Measurements from ENCODE around the gene TRAK2. TPM values are rescaled to one million over a fixed set of nuclear protein-coding genes. Genes with fewer than 3 reads are reported as not detected.

Gene TRAK2
- total and polyA plus RNA-seq, 2 donors (not counting 1 experiment from before 2014, with no cell fraction given), result 73.2 to 81.1 TPM

GRCh38 chr2:201465524-201465971 is 14.3 kb upstream of the TRAK2 start:
- Histone ChIP-seq H3K36me3 (ENCODE audit: control insufficient read depth, insufficient read depth, low read length) (no peaks in the 10 kb centered on the region), H3K4me3 (replicated peaks in 1 of 4; ENCODE audit: control extremely low read depth in 1 of 4, insufficient read depth in 1 of 4, low read depth in 3 of 4, low read length in 4 of 4) (no peak overlapping the region), H3K79me2 (ENCODE audit: control insufficient read depth, insufficient read depth, low read length) (no peaks in the 10 kb centered on the region), H3K9ac (ENCODE audit: insufficient read depth, low read length) (no peak overlapping the region), H4K20me1 (ENCODE audit: control insufficient read depth, extremely low read depth, insufficient read depth, low read length) (no peaks in the 10 kb centered on the region), H2AFZ (ENCODE audit: low read length) (no peak overlapping the region), H3K4me2 (ENCODE audit: extremely low read depth, insufficient read depth, low read length) (no peak overlapping the region), H3K9me3 (ENCODE audit: control insufficient read depth, insufficient read depth, low read depth, low read length) (no peaks in the 10 kb centered on the region), H3K4me1 (ENCODE audit: control insufficient read depth, extremely low read depth, insufficient read depth, low read length) (peaks cover 17% of the 10 kb centered on the region), H3K27ac (ENCODE audit: insufficient read depth, low read length) (peak overlapping the region; percentile 62), H3K27me3 (ENCODE audit: control insufficient read depth, insufficient read depth, low read length) (no peaks in the 10 kb centered on the region)
- DNase-seq (ENCODE audit: low read depth in 2 of 2), result peak in 1 of 2 donors; percentile 15
- TF ChIP-seq CTCF (conservative IDR thresholded peaks at IDR 0.05 in 1 of 2, IDR thresholded peaks at IDR 0.05 in 1 of 2; ENCODE audit: low read depth in 1 of 2, low read length in 2 of 2) (no peak), EZH2 (IDR thresholded peaks at IDR 0.05; ENCODE audit: low read length, missing control alignments) (no peak)

GRCh38 chr2:201464547-201464946 is 13.3 kb upstream of the TRAK2 start:
- H3K4me3 ChIP-seq (replicated peaks in 1 of 4; ENCODE audit: control extremely low read depth in 1 of 4, insufficient read depth in 1 of 4, low read depth in 3 of 4, low read length in 4 of 4), result no peak overlapping the region

GRCh38 chr2:201460532-201460931 is 9.3 kb upstream of the TRAK2 start:
- no peak for TF ChIP-seq CTCF (conservative IDR thresholded peaks at IDR 0.05 in 1 of 2, IDR thresholded peaks at IDR 0.05 in 1 of 2; ENCODE audit: low read depth in 1 of 2, low read length in 2 of 2)
- no peak for TF ChIP-seq EZH2 (IDR thresholded peaks at IDR 0.05; ENCODE audit: low read length, missing control alignments)
- peaks cover 2% of the 10 kb centered on the region for H3K36me3 ChIP-seq (ENCODE audit: control insufficient read depth, insufficient read depth, low read length)
- H4K20me1 ChIP-seq (ENCODE audit: control insufficient read depth, extremely low read depth, insufficient read depth, low read length), result no peaks in the 10 kb centered on the region

More at GRCh38 chr2:201464547-201464946, 13.3 kb upstream of the TRAK2 start:
- Histone ChIP-seq H3K27ac (ENCODE audit: insufficient read depth, low read length) (no peak overlapping the region), H4K20me1 (ENCODE audit: control insufficient read depth, extremely low read depth, insufficient read depth, low read length) (no peaks in the 10 kb centered on the region), H3K27me3 (ENCODE audit: control insufficient read depth, insufficient read depth, low read length) (no peaks in the 10 kb centered on the region), H3K4me1 (ENCODE audit: control insufficient read depth, extremely low read depth, insufficient read depth, low read length) (peaks cover 17% of the 10 kb centered on the region), H3K9ac (ENCODE audit: insufficient read depth, low read length) (no peak overlapping the region), H3K36me3 (ENCODE audit: control insufficient read depth, insufficient read depth, low read length) (no peaks in the 10 kb centered on the region), H3K9me3 (ENCODE audit: control insufficient read depth, insufficient read depth, low read depth, low read length) (no peaks in the 10 kb centered on the region), H2AFZ (ENCODE audit: low read length) (no peak overlapping the region), H3K4me2 (ENCODE audit: extremely low read depth, insufficient read depth, low read length) (no peak overlapping the region), H3K79me2 (ENCODE audit: control insufficient read depth, insufficient read depth, low read length) (no peaks in the 10 kb centered on the region)
- TF ChIP-seq CTCF (conservative IDR thresholded peaks at IDR 0.05 in 1 of 2, IDR thresholded peaks at IDR 0.05 in 1 of 2; ENCODE audit: low read depth in 1 of 2, low read length in 2 of 2), result no peak
- TF ChIP-seq EZH2 (IDR thresholded peaks at IDR 0.05; ENCODE audit: low read length, missing control alignments), result no peak
- no peak for DNase-seq (ENCODE audit: low read depth in 2 of 2)

More at GRCh38 chr2:201460532-201460931, 9.3 kb upstream of the TRAK2 start:
- H3K79me2 ChIP-seq (ENCODE audit: control insufficient read depth, insufficient read depth, low read length), result no peaks in the 10 kb centered on the region
- peaks cover 4% of the 10 kb centered on the region for H3K4me1 ChIP-seq (ENCODE audit: control insufficient read depth, extremely low read depth, insufficient read depth, low read length)
- H3K27me3 ChIP-seq (ENCODE audit: control insufficient read depth, insufficient read depth, low read length), result no peaks in the 10 kb centered on the region
- no peak overlapping the region for H3K27ac ChIP-seq (ENCODE audit: insufficient read depth, low read length)
- H2AFZ ChIP-seq (ENCODE audit: low read length), result no peak overlapping the region
- no peak overlapping the region for H3K4me3 ChIP-seq (replicated peaks in 1 of 4; ENCODE audit: control extremely low read depth in 1 of 4, insufficient read depth in 1 of 4, low read depth in 3 of 4, low read length in 4 of 4)
- H3K9ac ChIP-seq (ENCODE audit: insufficient read depth, low read length), result no peak overlapping the region
- H3K9me3 ChIP-seq (ENCODE audit: control insufficient read depth, insufficient read depth, low read depth, low read length), result no peaks in the 10 kb centered on the region
- DNase-seq (ENCODE audit: low read depth in 2 of 2), result no peak
- no peak overlapping the region for H3K4me2 ChIP-seq (ENCODE audit: extremely low read depth, insufficient read depth, low read length)

All from fibroblast of lung (primary cell).